ENCODE results near the gene LGI2.

DNA sequence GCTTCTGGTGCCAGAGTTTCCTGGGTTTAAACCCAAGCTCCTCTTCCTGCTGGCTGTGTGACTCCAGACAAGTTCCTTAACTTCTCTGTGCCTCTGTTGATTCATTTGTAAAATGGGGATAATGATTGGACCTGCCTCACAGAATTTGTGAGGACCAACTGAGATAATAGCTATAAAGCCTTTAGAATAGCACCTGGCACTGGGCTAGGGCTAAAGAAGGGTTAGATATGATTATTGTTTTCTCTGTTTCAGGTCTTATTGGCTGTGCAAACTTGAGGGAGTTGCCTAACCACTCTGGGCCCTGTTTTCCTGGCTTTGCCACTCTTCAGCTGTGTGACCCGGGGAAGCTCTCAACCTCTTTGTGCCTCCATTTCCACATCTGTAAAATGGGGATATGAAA lies 37.8 kb downstream of the LGI2 start:
- TF ChIP-seq, protein P1, sequence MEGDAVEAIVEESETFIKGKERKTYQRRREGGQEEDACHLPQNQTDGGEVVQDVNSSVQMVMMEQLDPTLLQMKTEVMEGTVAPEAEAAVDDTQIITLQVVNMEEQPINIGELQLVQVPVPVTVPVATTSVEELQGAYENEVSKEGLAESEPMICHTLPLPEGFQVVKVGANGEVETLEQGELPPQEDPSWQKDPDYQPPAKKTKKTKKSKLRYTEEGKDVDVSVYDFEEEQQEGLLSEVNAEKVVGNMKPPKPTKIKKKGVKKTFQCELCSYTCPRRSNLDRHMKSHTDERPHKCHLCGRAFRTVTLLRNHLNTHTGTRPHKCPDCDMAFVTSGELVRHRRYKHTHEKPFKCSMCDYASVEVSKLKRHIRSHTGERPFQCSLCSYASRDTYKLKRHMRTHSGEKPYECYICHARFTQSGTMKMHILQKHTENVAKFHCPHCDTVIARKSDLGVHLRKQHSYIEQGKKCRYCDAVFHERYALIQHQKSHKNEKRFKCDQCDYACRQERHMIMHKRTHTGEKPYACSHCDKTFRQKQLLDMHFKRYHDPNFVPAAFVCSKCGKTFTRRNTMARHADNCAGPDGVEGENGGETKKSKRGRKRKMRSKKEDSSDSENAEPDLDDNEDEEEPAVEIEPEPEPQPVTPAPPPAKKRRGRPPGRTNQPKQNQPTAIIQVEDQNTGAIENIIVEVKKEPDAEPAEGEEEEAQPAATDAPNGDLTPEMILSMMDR (IDR thresholded peaks at IDR 0.05; ENCODE audit: poor library complexity) = no peak
- no peak for TF ChIP-seq EZH2 (IDR thresholded peaks at IDR 0.05; ENCODE audit: borderline replicate concordance)
